LNCaP clone FGC (cell line): ENCODE results near the gene RHAG.
"Not testable (repeated sequence)": the region's sequence is repeated elsewhere in the genome, so short reads cannot be mapped to it uniquely, and the experiment has no call there.

ENCODE experiments used
- DNase-seq: peaks from one replicate; pipeline ENCODE4 v3.0.0-alpha.2; 2011; ENCODE audit warnings: low read depth
- H3K4me3 ChIP-seq: 2 replicates; pipeline ENCODE4 v1.5.1; 2011; ENCODE audit warnings: mild to moderate bottlenecking, low read depth, low read length, control low read depth
- TF ChIP-seq, protein P1 (sequence below): IDR thresholded peaks from 2 replicates; pipeline ENCODE4 v1.5.1; 2012; ENCODE audit warnings: mild to moderate bottlenecking; ENCODE audit not compliant: control insufficient read depth, insufficient read depth; ENCODE audit errors: extremely low read depth

RHAG gene

DNA sequence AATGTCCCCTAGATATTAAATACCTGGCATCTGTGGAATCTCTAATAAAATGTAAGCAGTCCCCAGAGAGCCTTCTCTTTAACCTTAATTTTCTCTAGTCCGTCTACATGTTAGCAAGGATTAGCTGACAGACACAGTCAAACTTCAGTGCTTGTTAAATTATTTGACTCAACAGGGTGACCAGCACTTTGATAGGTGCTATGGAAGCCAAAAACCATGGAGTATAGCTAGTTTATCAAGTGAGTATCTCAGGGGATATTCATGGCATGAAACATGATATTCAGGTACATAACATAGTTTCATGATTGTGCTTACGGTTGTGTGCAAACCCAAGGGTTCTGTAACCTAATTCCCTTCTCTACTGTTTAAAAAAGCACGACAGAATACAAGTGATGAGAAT lies 3.9 kb downstream of the RHAG start:
- no peak for DNase-seq
- TF ChIP-seq, protein P1, sequence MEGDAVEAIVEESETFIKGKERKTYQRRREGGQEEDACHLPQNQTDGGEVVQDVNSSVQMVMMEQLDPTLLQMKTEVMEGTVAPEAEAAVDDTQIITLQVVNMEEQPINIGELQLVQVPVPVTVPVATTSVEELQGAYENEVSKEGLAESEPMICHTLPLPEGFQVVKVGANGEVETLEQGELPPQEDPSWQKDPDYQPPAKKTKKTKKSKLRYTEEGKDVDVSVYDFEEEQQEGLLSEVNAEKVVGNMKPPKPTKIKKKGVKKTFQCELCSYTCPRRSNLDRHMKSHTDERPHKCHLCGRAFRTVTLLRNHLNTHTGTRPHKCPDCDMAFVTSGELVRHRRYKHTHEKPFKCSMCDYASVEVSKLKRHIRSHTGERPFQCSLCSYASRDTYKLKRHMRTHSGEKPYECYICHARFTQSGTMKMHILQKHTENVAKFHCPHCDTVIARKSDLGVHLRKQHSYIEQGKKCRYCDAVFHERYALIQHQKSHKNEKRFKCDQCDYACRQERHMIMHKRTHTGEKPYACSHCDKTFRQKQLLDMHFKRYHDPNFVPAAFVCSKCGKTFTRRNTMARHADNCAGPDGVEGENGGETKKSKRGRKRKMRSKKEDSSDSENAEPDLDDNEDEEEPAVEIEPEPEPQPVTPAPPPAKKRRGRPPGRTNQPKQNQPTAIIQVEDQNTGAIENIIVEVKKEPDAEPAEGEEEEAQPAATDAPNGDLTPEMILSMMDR: no peak
- H3K4me3 ChIP-seq: no peak overlapping the region

DNA sequence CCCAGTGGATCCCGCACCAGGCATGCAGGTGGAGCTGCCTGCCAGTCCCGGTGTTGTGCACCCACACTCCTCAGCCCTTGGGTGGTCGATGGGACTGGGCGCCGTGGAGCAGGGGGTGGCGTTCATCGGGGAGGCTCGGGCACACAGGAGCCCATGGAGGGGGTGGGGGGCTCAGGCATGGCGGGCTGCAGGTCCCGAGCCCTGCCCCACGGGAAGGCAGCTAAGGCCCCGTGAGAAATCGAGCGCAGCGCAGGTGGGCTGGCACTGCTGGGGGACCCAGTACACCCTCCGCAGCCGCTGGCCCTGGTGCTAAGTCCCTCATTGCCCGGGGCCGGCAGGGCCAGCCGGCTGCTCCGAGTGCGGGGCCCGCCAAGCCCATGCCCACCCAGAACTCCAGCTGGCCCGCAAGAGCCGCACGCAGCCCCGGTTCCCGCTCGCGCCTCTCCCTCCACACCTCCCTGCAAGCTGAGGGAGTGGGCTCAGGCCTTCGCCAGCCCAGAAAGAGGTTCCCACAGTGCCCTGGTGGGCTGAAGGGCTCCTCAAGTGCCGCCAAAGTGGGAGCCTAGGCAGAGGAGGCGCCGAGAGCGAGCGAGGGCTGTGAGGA lies 7.1 kb downstream of the RHAG start:
- DNase-seq: not testable (repeated sequence)

DNA sequence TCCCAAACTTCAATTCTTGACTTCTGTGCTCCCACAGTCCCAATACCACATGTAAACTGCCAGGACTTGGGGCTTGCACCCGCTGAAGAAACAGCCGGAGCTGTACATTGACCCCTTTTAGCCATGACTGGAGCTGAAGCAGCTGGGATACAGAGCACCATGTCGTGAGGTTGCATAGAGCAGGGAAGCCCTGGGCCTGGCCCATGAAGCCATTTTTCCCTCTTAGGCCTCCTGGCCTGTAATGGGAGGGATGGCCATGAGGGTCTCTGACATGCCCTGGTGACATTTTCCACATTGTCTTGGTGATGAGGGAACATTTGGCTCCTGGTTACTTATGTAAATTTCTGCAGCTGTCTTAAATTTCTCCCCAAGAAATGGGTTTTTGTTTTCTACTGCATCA lies 9.8 kb downstream of the RHAG start:
- TF ChIP-seq, protein P1: no peak
- H3K4me3 ChIP-seq: no peak overlapping the region
- DNase-seq: no peak

More for the DNA sequence above, 7.1 kb downstream of the RHAG start:
- H3K4me3 ChIP-seq: not testable (repeated sequence)

DNA sequence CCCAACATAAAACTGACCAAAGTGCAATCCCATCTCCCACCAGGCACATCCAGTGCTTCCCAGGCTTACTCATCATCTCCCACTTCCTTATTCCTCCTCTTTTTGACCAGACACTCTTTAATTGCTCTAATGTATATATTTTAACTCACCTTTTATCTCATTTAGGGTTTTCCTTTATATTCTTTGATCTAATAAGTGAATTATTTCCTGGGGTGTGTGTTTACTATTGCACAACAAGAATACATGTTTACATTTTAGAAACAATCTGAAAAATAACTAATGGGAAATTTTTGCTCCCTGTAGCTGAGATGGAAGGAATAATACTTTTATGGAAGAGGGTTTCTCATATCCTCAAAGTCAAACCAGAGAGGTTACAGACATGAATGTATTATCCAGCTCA lies 18.4 kb downstream of the RHAG start:
- TF ChIP-seq, protein P1: no peak
- H3K4me3 ChIP-seq: no peak overlapping the region
- DNase-seq: no peak

DNA sequence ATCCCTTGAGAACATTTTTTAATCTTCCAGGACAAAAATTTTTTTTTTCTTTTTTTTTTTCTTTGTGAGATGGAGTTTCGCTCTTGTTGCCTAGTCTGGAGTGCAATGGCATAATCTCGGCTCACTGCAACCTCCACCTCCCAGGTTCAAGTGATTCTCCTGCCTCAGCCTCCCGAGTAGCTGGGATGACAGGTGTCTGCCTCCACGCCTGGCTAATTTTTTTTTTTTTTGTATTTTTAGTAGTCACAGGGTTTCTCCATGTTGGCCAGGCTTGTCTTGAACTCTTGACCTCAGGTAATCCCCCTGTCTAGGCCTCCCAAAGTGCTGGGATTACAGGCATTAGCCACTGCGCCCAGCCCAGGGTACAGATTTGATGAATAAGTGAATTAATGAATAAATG lies 22.5 kb downstream of the RHAG start:
- not testable (repeated sequence) for DNase-seq, H3K4me3 ChIP-seq

DNA sequence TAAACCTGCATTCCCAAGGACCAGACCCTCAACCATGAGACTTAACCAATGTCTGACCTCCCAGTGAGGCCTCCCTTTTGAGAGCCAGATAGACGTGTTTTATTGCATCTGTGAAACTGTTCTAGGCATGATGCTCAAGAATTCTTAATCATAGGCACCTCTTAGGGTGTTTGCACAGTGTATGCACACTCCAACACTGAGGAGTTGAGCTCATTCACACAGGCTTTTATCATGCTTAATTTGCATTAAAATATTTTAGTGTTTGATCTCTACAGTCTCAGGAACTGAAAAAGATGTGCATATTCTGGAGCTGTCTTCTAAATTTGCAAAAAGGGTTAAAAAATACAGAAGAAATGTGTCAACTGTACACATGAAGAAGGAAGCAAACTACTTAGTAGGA lies 27.4 kb downstream of the RHAG start:
- TF ChIP-seq, protein P1: no peak
- DNase-seq: no peak
- no peak overlapping the region for H3K4me3 ChIP-seq

DNA sequence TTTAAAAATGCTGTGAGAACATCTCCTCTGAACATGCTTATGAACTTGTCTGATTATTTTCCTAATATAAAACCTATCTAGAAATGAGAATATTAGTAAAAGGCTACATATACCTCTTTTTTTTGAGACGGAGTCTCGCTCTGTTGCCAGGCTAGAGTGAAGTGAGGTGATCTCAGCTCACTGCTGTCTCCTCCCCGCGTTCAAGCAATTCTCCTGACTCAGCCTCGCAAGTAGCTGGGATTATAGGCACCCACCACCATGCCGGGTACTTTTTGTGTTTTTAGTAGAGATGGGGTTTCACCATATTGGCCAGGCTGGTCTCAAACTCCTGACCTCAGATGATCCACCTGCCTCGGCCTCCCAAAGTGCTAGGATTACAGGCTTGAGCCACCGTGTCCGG lies 28.4 kb downstream of the RHAG start:
- H3K4me3 ChIP-seq, DNase-seq: not testable (repeated sequence)

DNA sequence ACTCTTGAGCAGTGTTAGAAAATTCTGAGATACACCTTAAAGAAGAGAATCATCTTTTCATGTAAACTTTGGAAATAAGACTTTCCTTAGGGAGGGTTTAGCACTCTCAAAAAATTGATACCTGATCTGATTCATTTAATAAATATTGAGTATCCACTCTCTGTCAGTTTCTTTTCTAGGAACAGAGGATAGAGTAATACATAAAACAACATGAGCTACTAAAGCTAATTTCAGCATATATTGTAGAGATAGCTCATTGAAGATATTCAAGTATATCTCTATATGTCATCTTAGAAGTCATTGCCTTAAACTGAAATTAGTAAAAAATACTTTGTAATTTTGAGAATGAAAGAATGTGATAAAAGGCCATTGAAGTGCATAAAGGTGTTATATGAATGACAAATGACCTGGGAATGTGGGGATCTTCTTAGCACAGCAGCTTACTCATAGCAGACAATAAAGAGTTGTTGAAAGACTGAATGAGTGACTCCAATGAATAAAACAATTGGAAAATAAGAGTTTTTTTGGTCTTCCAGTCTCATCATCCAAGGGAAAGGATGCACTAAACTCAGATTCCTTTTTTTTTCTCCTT lies 29.2 kb downstream of the RHAG start:
- DNase-seq: no peak

More for the DNA sequence above, 29.2 kb downstream of the RHAG start:
- TF ChIP-seq, protein P1: no peak
- no peak overlapping the region for H3K4me3 ChIP-seq
